Stimulated activated CD4-positive, alpha-beta T cell treated with anti-CD3 and anti-CD28 coated beads, TNF-alpha, amount 100 ng/mL, for 1 hour (primary cell): ENCODE measurements around the gene RGS5.
"Not testable (repeated sequence)": the region's sequence is repeated elsewhere in the genome, so short reads cannot be mapped to it uniquely, and the experiment has no call there.

ENCODE experiments used
- DNase-seq, 3 donors: peaks; one replicate each; pipeline ENCODE4 v3.0.0-alpha.2; 2020; ENCODE audit warnings: low read depth in 3 of 3, low spot score in 1 of 3

The RGS5 gene, protein sequence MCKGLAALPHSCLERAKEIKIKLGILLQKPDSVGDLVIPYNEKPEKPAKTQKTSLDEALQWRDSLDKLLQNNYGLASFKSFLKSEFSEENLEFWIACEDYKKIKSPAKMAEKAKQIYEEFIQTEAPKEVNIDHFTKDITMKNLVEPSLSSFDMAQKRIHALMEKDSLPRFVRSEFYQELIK

DNA sequence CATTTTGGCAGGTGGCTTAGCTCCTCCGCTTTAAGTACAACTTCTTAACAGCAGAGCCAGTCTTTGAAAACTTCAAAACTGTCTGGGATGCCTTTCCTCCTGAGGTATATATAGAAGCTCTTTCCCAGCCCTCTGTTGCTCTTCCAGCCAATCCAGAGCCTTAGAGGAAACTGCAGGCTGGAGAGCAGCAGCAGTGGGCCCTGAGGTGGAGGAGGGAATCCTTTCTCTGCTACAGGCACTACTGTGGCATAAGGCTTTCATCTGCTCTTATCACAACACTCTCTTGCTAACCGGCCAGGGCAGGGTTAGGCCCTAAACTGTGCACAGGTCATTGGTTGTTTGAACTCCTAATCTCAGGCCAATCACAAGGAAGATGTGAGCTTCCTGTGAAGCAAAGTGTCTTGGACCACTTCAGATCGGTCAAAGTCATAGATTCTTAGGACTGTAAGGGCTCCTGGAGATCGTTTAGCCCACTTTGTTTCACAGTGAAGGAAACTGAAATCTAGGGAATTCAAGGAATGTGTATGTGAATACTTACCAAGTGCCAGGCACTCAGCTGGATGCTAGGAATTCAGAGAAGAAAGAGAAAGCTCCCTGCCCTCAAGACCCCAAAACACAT is at the start of gene RGS5:
Gene RGS5, minus strand, starts transcription at position 84 of the 619 bp plus-strand sequence. Its CDS starts 81 bp downstream, at position 3.
- DNase-seq = no peak

DNA sequence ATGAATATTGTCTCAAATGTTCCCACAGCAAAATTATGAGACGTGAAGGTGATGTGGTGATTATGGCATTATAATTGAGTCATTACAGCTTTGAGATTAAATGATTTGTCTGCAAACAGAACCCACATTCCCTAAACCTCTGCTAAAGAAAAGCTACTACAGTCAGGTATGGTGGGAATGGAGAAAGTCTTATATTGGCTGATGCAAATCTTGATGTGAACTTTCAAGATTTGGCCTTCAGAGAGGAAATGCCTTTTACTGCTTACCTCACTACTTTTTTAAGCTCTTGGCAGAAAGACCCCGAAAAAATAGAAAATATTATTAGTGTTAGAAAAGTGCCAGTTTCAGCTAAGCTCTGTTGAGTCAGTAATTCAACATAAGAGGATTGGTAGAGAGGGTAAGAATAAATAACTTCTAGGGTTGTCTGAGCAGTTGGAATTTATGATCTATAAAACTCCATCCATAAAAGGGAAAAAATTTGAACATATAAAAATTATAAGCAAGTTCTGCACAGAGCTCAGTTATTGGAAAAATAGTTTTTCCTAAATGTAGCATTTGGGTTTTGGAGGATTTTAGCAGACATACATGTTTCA is 47.8 kb upstream of the RGS5 start:
- DNase-seq = no peak

DNA sequence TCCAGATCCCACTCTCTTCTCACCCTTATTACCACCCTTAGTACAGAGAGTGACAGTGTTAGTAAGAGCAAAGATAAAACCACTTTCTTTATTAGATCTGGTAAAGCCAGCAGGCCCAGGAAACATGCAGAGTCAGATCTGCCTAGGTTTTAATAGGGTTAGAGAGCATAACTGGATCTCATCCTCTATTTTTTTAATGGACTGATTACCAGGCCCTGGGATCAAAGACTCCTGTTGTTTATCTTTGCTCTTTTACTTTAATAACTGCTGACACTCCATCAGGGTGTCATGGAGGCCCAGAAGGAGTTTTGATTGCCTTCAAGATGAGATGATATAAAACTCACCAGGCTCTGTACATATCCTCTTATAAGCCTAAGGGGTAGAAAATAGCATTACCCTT is 45.3 kb upstream of the RGS5 start:
- DNase-seq = no peak

DNA sequence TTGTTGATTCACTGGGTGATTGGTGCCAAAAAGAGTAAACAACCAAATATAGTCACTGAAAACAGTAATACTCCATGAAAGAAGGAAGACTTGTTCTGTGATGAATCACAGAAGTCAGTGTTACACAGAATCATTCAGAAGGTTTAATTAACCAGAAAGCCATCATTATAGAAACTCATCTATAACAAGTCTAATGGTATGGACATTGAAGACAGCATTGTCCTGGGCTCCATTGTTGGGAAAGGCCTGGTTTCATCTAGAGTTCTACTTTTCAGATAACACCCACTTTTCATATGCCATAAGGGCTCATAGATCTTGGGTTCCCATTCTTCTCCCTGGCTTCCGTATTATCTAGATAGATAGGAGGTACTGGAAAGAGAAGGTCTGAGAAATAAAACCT is 41.9 kb upstream of the RGS5 start:
- DNase-seq = not testable (repeated sequence)

DNA sequence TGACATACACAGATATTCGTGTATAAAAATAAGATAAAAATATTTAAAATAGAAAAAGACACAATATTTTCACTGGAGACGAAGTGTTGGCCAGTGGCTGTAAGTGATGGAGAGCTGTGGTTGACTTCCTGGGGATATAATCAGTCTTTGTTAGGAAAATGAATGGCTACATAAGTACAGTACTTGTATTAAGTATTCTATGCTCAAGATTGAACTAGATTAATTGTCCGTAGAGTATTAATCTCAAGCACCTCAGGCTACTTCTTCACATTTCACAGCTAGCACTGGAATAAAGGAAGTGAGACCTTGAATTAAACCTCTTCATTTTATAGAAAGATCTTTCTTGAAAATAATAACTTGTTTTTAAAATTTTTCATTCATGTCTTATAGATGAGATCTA is 39.0 kb upstream of the RGS5 start:
- DNase-seq = no peak

DNA sequence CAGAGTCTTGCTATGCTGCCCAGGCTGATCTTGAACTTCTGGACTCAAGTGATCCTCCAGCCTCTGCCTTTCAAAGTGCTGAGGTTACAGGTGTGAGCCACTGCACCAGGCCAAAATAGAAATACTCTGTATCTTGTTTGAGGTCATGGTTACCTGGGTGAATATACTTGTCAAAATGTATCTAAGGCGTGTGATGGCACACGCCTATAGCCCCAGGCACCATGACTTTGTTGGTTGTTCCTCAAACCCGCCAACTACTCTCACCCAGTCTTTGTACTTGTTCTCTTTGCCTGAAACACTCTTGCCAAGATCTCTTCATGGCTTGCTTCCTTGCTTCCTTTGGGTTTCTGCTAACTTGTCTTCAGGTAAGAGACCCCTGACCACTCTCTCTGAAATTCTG is 38.0 kb upstream of the RGS5 start:
- no peak for DNase-seq

DNA sequence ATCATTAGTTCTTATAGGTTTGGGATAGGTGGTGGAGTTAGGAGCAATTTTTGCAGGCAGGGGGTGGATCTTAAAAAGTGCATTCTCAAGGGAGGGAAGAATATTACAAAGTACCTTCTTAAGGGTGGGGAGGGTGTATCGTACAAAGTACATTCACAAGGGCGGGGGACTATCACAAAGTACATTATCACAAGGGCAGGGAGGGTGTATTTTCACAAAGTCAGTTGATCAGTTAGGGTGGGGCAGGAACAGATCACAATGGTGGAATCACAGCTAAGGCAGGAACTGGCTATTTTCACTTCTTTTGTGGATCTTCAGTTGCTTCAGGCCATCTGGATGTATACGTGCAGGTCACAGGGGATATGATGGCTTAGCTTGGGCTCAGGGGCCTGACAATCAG is 30.9 kb upstream of the RGS5 start:
- not testable (repeated sequence) for DNase-seq

DNA sequence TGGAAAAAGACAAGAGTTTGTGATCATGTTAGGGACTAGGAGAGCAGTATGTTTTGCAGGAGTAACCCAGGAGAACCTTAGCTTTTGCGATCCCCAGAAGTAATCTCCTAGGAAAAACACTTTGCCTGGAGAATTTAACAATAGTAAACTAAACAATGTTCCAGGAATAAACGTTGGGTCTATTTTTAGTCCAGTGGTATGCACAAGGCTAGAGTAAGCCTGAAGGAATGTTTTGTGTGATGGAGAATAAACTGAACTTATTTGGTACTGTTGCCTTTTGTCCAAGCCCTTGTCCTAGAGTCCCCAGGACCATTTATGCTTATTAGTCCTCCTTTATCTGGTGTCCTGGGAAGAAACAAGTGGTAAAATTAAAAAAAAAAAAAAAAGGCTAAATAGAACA is 28.7 kb upstream of the RGS5 start:
- DNase-seq = no peak

DNA sequence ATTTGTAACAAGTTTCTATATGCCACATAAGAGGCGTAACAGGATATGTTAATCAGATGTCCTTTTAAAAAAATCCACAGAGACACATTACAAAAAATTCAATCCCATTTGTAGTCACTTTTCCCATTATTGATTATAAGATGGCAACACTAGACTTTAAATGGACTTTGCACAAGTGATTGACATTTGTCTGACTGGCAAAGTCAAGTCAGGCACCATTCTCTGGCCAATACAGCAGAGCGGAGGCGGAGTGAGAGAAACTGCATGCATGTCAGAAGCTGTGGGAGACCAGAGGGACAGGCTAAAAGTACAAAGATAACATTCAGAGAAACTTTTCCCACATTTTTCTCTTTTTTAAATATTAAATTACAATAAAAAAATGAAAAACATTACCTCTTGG is 28.1 kb upstream of the RGS5 start:
- DNase-seq = no peak

DNA sequence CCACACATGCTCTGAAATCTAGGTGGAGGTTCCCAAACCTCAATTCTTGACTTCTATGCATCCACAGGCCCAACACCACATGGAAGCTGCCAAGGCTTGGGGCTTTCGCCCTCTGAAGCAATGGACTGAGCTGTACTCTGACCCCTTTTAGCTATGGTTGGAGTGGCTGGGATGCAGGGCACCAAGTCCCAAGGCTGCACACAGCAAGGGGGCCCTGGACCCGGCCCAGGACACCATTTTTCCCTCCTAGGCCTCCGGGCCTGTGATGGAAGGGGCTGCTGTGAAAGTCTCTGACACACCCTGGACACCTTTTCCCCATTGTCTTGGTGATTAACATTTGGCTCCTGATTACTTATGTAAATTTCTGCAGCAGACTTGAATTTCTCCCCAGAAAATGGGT is 25.6 kb upstream of the RGS5 start:
- not testable (repeated sequence) for DNase-seq

DNA sequence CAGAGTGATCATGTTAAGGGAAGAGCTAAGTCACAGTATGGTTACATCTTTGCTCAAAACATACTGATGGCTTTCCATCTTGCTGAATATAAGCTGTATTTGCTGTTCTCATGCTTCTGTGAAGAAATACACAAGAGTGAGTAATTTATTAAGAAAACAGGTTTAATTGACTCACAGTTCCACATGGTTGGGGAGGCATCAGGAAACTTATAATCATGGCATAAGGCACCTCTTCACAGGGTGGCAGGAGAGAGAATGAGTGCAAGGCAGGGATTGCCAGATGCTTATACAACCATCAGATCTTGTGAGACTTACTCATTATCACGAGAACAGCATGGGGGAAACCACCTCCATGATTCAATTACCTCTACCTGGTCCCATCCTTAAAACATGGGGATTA is 24.4 kb upstream of the RGS5 start:
- DNase-seq = no peak

DNA sequence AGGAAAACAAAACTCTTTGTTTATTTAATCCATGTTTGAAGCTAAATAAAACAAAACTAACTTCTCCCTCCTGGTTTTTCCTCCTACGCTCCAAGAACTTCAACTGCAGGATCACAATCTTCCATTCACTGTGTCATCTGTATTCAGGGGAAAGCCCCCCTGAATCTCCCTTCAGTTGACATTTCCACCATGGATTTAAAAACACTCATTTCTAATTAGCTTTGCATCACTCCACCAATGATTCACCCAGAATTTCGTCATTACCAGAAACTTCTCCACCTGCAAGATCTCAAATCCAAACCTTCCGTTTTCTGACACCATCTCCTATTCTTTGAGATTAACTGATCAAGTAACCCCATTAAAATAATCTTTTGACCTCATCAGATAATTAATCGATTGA is 10.9 kb upstream of the RGS5 start:
- DNase-seq = no peak

DNA sequence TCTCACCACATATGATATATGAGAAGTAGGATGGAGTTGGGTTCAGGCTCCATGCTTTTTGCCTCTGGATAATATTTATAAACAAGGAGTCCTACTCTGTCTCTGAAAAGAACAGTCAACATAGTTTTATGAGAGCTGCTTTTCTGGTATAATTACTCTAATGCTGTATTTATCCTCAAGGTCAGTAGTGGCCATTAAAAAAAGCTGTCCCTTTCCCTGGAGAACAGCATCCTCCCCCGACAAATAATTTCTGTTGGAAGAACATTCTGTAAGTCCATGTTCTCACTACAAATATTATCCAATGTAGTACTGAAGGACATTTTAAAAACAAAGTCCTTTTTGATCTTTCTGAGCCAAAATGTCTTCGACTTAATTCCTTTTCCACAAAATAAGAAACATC is 9.0 kb upstream of the RGS5 start:
- no peak for DNase-seq

DNA sequence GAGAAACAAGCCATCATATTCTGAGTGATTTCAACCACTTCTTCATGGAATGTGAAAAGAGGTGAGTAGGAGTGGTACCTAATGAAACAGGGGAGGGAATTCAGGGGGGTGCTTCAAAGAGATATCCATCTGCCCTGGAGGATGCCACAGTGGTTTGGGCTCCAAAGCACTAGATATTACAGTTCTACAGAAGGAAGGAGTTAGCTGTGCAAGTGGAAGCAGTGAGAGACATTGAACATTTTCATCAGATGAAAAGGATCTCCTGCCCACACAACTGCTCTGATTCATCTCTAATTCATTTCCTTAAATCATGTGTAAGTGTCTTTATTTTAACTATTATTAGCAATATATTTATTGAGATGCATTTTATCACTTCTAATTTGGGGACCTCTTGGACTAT is 2.8 kb upstream of the RGS5 start:
- no peak for DNase-seq

DNA sequence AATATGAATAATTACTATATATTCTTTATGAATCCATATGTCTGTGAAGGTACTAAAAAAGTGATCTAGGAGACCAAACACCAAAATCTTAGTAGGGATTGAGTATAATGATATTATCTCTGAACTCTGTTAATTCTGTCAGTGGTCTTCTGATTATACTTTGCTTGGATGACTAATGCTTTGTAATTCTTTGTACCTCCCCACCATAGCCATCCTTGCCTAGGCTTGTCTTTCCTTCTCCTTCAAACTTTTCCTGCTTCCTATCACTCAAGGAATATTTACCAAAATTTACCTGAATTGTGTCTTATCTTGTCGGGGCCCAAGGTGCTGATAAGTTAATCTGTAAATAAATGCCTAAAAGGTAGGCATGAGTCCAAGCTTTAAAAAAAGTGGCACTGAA is 845 bp upstream of the RGS5 start:
- no peak for DNase-seq

DNA sequence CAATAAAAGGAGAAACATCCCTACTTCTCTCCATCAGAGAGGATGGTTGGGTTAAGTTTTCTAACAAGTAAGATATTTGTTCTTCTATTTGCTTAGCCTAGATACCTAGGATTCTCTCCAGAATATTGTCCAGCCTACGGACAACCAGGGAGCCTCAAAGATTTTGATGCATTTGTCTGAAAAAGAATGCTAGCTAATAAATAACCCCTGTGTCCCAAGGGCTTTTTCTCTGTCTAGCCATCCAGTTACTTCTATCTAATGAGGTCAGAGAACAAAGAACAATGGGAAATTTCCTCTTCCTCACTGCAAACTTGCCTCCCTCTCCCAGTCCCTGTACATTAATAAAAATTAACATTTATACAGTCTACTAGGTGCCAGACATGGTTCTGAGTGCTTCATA is 810 bp downstream of the RGS5 start:
- DNase-seq = no peak

DNA sequence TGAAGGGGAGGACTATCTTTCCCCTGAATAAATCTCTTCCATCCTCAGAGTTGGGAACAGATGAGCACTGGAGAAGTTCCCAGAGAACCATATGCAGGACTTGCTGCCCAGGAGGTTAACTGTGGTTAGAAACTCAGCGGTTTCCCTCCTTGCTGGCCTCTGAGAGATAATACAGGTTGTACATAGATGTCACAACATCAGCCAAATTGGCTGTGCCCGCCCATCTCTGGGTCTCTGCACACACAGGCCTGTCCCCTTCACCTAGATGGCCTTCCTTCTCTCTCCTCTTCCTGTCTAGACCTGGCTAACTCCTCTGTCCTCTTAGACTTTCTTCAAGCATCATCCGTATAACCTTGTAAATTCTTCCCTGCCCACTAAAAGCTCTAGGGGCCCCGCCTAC is 5.7 kb downstream of the RGS5 start:
- DNase-seq = no peak

DNA sequence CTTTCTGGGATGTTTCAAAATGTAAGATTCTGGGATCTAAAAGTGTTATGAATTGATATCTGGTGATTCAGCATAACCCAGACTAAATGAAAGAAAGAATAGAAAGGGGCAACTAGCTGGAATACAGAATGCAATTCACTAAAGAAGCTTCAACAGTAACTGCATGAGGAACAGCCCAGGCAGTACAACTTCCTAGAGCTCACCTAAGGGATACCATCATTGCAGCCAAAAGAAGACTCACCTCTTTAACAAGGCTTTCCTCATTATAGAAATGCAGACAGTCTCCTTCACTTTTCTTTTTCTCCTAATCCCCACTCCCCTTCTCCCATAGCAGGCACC is 6.3 kb downstream of the RGS5 start:
- DNase-seq = no peak

DNA sequence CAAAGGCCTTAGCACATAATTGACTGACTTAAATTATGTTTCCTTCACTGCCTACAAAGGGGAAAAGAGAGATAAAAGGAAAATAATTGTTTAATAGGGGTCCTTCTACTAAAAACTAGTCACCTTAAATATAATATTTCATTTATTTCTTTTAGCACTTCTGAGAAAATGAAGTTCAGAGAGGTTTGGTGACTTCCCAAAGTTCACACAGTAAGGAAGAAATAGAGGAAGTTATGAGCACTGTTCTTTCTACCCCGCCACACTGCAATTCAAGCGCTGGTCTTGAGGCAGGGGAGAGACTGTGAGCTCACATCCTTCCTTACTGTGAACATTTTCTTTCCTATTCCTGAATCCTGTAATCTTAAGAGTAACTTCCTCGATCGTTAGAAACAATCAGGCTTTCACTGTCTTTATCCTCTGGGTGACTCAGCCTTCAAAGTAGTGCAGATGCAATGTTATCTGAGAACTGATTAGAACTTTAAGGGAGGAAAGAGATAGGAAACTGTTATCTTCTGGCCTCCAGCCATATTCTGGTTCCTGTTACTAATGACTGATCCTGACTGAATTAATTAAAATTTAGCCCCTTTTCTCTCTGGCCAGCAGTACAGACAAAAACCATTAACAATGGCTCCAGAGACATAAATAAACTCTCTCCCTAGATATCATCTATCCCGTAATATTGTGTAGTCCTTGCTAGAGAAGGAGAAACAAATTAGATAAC is 6.8 kb downstream of the RGS5 start:
- DNase-seq = no peak

DNA sequence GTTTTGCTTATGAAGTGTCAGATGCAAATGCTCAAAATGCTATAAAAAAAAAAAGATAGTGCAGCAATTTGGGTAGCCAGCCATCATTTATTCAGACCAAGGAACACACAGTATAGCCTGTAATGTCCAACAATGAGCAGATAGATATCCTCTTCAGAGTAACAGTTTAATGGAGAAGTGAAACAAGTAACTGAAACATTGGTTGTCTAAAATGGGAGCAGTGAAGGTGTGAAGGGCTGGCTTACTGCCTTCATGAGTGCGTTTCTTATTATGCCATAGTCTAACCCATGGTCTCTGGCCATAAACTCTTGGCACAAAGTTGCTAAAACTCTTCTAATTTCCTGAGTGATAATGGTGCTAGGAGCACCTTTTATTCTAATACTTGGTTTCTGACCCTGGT is 11.4 kb downstream of the RGS5 start:
- DNase-seq = no peak

DNA sequence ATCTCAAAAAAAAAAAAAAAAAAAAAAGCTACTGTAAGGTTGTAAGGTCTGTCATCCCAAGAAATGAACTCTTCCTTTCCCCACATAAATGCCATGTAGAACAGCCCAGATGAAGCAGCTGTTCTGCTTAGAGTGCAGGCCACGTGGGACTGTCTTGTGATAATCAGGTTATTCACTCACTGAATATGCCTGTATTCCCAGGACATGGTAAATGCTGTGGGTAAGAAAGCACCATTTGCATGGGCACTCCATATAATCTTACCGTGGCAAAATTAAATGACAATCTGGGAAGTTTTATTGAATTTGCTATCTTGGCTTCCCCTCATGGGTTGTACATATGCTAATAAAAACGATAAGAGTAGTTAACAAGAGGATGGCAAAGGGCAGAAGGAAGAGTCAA is 13.8 kb downstream of the RGS5 start:
- no peak for DNase-seq

DNA sequence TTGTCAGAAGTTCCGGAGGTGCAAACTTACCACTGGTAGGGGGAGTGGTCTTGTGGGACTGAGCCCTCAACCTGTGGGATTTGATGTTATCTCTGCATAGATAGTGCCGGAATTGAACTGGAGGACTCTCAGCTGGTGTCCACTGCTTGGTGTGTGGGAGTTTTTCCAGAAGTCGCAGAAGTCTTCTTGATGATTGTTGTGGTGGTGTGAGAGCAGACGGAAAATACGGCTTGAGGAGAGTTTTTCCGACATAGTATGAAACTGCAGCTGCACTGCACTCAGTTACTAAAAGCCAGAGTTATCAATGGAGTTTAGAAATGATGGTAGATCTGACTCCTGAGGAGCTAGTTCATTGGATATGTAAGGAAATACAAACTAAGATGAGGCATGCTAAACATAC is 14.9 kb downstream of the RGS5 start:
- DNase-seq = no peak

DNA sequence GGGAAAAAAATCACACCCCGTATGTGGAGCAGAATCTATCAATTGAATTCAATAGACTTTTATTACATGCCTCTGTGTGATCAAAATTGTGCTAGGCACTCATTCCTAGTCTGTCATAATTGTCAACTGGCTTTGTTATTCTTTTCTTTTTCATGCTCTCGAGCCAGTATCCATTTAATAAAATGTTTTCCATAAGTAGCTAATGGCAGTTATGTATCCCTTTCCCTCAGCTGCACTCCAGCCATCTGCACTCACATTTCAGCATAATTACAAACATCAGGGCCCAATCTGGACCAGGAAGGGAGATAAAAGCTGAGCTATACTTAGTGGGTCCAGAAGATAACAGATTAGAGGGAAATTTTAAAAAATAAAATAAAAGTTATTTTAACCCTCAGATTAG is 15.9 kb downstream of the RGS5 start:
- DNase-seq = no peak
